Embryonic facial prominence (tissue), 1 donor: ENCODE measurements around the gene ATAD2B.
"Not testable (repeated sequence)": the region's sequence is repeated elsewhere in the genome, so short reads cannot be mapped to it uniquely, and the experiment has no call there.

Source experiments
- DNase-seq: peaks from one replicate; pipeline ENCODE4 v3.0.0-alpha.2; 2016; ENCODE audit errors: extremely low spot score

The ATAD2B gene

GRCh38 chr2:23926750-23927571, at the start of gene ATAD2B:
Gene ATAD2B, minus strand, starts transcription at chr2:23927123. Its CDS starts 353 bp downstream, at chr2:23926770.
- peak; percentile 94 for DNase-seq

GRCh38 chr2:23967846-23968245, 40.9 kb upstream of the ATAD2B start:
- no peak for DNase-seq

DNA sequence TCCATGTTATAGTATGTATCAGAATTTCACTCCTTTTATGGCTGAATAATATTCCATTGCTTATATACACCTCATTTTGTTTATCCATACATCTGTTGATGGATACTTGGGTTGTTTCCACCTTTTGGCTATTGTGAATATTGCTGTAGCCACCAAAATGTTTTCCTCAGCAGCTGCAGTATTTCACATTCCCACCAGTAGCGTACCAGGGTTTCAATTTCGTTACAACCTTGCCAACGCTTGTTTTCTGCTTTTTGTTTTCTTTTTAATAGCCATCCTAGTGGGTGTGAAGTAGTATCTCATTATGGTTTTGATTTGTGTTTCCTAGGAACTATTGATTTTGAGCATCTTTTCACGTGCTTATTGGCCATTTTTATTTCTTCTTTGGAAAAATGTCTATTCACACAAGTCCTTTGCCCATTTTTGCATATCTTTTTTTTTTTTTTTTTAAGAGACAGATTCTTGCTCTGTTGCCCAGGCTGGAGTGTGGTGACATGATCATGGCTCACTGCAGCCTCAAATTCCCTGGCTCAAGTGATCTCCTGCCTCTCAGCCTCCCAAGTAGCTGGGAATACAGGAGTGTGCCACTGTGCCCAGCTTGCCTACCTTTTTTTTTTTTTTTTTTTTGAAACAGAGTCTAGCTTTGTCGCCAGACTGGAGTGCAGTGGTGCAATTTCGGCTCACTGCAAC, 27.5 kb upstream of the ATAD2B start:
- no peak for DNase-seq

DNA sequence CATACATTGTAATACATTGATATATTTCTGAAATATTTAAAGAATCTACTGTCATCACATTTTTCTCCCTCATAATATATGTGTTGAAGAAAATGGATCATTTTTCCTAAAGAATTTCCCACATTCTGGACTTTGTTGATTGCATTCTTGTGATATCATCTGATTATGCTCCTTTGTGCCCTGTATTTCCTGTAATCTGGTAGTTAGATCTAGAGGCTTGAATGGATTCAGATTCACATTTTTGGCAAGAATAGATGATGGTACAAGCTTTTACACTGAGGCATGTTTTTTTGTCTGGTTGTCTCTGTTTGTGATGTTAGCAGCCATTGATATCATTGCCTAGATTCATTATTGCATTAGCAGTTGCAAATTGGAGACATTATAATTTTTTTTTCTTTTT, 26.7 kb upstream of the ATAD2B start:
- no peak for DNase-seq

- DNase-seq = not testable (repeated sequence)
These were observed 25.6 kb upstream of the ATAD2B start for GRCh38 chr2:23952558-23952957.

DNA sequence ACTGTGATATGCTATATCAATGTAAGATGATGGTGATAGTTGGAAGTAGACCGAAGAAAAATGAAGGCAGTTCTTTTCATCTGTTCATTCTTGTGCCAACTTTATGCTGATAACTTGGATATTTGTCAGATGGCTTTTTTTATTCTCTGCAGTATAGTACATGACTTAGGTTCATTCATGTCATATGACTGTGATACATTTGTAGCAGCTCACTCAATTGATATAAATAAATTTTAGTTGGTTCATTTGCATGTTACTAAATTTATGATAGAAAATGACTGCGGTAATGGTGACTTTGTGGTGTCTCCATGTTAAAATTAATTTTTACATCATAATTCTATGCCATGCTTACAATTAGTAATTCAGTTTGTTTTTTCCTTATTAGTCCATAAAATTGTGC, 20.4 kb upstream of the ATAD2B start:
- no peak for DNase-seq

DNA sequence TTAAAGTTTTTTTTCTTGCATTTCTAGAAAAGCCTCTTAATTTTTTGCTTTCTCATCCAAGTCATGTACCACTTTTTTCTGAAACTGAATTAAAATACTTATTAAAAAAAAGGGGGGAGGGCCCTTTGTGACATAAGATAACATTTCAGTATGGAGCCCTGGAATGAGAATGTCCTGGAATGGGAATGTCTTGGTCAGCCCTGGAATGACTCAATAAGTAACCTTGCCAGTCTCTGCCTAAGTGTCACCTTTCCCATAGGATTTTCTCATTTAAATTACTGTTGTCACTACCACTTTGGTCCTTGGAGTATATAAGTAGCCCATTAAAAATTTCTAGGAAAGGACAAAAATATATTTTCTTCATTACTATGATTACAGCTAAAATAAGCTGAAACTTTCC, 18.1 kb upstream of the ATAD2B start:
- no peak for DNase-seq

GRCh38 chr2:23944527-23944926, 17.6 kb upstream of the ATAD2B start:
- no peak for DNase-seq

DNA sequence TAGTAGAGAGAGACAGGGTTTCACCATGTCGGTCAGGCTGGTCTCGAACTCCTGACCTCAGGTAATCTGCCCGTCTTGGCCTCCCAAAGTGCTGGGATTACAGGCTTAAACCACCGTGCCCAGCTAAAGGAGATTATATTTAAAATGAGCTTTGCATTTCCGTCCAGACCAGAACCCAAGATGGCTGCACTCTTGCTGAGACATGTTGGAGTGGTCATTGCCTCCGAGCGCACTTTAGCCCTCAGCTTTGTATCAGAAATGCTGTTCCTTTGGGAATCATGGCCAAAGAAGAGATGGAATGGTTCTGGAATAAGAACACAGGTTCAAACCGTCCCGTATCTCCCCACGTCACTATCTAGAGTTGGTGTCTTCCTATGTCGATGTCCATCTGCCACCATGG, 16.7 kb upstream of the ATAD2B start:
- DNase-seq = no peak

DNA sequence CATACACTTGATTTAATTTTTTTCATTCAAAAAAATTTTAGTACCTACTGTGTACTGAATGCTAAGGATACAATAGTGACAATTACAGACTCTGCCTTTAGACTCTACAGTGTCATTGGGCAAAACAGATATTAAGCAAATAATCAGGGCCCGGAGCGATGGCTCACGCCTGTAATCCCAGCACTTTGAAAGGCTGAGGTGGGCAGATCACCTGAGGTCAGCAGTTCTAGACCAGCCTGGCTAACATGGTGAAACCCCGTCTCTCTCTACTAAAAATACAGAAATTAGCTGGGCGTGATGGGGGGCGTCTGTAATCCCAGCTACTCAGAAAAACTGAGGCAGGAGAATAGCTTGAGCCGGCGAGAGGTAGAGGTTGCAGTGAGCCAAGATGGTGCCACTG, 14.7 kb upstream of the ATAD2B start:
- no peak for DNase-seq

GRCh38 chr2:23940718-23941620, 14.0 kb upstream of the ATAD2B start:
- peak; percentile 14 for DNase-seq

DNA sequence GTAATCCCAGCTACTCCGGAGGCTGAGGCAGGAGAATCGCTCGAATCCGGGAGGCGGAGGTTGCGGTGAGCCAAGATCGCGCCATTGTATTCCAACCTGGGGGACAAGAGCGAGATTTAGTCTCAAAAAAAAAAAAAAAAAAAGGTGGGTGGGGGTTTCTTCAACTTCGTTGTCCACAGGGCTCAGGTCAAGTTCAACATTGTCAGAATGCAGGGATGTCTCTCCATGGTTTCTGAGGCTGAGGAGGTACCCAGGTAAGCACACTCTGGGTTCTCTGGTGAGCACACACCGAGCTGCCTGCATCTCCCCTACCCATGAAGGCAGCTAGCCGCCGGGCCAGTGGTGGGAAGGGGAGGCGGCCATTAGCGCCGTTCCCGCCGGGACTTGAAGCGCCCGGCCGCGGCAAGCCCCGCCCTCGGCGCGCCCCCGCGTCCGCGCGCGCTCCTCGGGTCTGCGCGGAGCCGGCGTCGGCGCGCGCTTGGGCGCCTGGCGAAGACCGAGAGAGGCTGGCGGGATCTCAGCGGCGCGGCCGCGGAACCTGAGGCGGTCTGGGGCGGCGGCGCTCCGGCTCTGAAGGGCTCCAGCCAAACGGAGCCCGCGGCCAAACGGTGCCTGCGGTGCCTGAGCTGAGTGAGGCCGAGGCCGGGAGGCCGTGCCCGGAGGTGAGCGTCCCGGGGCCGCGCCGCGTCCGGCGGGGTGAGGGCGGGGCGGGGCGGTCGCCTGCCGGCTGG, 13.2 kb upstream of the ATAD2B start, which contains the start of gene UBXN2A:
Gene UBXN2A, plus strand, starts transcription at position 477 of the 731 bp plus-strand sequence. CDS start 17,852 bp downstream, outside the sequence.
- DNase-seq = peak; percentile 70

- DNase-seq = no peak
These were observed 7.3 kb upstream of the ATAD2B start for GRCh38 chr2:23934259-23934658.

DNA sequence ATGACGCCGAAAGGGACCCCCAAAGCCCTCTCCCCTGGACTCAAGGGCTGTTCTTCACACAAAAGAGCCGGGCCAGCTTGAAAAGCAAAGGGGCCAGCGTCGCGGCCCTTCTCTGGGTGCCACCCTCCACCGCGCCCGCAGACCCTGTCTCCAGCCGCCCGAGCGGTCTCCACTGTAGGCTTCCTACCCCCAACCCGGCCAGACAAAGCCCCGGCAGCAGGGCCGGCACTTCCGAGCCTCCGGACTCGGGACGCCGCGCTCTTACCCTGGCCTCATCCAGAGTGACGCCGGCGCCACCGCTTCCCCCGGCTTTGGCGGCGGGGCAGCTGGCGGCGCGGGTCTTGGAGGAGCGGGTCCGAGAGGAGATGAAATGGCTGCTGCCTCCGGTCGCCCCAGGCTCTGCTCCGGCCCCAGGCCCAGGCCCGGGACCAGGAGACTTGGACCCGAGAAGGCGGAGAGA, 603 bp downstream of the ATAD2B start:
- no peak for DNase-seq

DNA sequence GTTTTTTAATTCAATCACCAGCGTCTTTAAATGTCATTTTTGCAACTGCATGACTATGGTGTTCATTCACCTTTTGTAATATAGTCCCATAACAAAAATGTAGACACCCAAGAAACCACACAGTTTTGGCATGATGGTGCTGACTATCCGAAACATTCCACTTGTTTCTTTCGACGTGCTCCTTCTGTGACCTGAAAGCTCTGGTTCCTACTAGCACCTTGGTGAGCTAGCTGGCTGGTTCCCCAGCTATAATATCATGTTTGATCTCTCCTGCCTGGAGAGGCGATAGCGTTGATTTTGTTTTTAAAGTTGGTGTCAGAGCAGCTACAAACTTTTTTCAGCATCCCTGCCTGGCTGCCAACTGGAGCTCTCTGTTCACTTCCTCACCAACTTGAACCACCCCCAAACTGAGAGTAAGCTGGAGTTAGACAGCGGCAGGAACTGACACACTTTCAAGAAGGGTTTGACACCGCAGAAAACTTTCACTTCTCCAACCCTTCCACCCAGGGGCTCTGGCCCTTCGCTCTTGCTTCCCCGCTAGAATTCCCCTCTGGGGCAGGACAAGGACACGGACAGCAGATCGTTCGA, 1.1 kb downstream of the ATAD2B start:
- peak; percentile 59 for DNase-seq

DNA sequence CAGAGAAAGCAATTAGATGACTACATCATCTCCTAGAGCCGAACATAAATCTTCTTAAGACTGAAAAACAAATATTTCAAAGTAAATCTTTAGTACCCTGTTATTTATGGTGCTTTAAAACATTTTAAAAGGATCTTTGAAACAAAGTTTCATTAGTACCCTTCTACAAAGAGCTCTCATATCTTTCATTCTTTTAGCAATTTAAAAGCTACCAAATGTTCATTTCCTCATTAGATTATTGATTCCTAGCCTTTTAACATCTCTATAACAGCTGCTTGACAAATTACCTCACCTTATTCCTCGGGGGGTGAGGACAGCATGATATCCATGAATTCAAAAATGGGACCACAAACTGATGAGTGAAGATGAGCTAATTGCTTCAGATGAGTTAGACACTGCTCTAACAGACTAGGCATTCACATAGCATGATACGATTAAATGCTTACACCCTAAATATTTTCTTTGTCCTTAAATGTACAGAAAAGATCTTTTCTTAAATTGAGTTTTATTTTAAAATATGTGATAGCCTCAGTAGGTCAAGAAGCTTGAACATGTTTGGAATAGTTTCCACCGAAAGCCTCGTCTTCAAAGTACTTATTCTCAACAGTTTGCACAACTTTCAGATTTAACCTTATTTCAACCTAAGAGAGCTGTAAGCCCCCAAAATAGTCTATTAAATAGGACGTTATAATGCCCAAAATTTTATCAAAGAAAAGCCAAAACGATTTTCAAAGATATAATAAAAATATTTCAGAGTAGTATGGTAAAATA, 2.1 kb downstream of the ATAD2B start:
- no peak for DNase-seq

GRCh38 chr2:23918837-23919489, 8.0 kb downstream of the ATAD2B start:
- DNase-seq = no peak

GRCh38 chr2:23916727-23917405, 10.1 kb downstream of the ATAD2B start:
- no peak for DNase-seq

DNA sequence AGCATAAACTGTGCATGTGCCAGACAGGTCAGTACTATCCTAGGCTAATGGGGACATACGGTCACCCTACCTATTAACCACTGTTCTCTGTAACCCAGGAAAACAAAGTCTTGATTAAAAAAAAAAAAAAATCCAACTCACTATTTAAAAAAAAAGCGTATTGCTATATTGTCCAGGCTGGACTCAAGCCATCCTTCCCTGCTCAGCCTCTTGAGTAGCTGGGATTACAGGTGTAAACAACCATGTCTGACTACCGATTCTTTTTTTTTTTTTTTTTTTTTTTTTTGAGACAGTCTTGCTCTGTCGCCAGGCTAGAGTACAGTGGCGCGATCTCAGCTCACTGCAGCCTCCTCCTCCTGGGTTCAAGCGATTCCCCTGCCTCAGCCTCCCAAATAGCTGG, 11.6 kb downstream of the ATAD2B start:
- DNase-seq = no peak
